Measurements from ENCODE around the gene MPRIP. TPM values are rescaled to one million over a fixed set of nuclear protein-coding genes. Genes with fewer than 3 reads are reported as not detected.
"Not testable (repeated sequence)": the region's sequence is repeated elsewhere in the genome, so short reads cannot be mapped to it uniquely, and the experiment has no call there.

Gene MPRIP
- total RNA-seq, 1 donor from 2014 or later, result 293 TPM

DNA sequence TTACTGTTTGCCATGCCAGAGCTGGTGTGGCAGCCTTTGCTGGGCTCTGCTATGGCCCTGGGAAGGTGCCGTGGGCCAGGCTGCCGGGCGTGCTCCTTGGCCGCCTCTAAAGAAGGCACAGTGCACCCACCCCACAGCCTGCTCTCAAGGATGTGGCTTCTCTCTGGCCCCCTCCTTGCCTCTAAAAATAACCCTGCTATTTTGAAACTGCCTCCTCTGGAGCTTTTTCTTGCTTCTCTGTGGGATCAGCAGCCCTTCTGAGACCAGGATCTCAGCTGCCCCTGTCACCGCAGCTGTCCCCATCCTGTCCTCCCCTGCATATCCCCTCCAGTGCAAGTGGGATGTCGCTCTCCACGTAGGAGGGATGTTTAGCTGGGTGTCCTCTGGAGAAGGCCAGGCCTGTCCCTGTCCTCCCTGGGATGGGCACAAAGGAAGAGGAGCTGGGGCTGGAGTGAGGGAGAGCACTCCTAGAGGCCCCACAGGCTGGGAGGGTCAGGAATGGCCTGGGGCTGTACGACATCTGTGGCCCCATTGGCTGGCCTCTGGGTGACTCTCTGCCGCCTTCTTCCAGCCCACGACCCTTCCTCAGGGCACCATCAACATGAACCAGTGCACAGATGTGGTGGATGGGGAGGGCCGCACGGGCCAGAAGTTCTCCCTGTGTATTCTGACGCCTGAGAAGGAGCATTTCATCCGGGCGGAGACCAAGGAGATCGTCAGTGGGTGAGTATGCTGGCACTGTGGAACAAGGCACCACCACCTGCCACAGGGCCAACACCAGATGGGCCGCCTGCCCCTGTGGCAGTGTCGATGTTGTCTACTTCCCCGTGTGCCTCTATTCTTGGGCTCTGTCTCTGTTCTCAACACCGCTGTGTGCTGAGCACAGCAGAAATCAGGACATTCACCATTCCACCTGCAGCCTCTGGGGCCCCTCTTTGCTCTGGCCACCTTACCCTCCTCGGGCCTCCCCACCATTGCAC, 84.2 kb downstream of the MPRIP start:
- DNase-seq (ENCODE audit: low spot score), result no peak

- no peak for DNase-seq (ENCODE audit: low spot score)
Observed at GRCh38 chr17:17127156-17127555, 84.9 kb downstream of the MPRIP start.

DNA sequence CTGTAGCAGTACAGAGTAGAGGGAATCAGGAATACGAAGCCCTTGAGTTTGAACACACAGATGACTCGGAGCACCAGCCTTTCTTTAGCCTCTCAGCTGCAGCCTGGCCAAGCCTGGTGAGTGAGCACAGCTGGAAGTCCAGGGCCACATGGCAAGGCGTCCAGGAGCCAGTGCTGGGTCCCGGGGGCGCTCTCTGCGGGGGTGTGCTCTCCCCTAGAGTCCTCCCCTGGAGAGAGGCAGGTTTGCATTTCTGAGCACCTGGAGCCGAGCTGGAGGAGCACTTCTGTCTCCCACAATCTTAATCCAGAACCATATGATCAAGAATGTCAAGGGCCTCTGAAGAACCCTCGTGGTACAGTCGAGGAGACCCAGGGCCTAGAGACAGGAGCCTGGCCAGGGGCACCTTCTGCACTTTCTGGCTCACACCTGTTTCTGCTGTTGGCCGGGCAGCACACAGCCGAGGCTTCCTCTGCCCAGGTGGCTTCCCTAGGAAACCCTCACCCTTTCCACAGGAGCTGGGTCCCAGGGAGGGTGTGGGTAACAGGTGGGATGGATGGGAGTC, 85.6 kb downstream of the MPRIP start:
- DNase-seq (ENCODE audit: low spot score), result no peak

- DNase-seq (ENCODE audit: low spot score), result no peak
Observed at GRCh38 chr17:17128476-17129075, 86.3 kb downstream of the MPRIP start.

GRCh38 chr17:17129466-17129865, 87.2 kb downstream of the MPRIP start:
- no peak for DNase-seq (ENCODE audit: low spot score)

- DNase-seq (ENCODE audit: low spot score), result no peak
Observed at GRCh38 chr17:17130077-17130844, 88.0 kb downstream of the MPRIP start.

- DNase-seq (ENCODE audit: low spot score), result no peak
Observed at GRCh38 chr17:17131839-17132238, 89.6 kb downstream of the MPRIP start.

GRCh38 chr17:17132746-17133145, 90.5 kb downstream of the MPRIP start:
- DNase-seq (ENCODE audit: low spot score), result no peak

- no peak for DNase-seq (ENCODE audit: low spot score)
Observed at GRCh38 chr17:17134051-17134956, 92.0 kb downstream of the MPRIP start.

DNA sequence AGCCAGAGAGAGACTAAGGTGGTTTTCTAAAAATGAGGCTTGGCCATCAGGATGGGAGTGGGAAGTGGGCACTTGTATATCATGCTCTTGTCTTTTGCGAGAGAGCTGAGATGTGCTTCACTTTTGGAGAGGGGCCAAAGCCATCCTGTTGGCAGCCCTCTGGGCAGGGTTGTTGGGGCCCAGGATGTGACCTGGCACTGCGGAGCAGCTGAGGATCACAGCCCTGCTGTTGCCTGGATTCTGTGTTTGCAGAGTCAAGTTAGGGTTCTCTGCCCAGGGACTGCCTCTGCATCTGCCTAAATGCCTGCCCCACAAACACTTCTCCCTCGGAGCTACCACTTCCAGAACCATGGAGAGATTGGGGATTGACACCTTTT, 92.7 kb downstream of the MPRIP start:
- DNase-seq (ENCODE audit: low spot score), result no peak

DNA sequence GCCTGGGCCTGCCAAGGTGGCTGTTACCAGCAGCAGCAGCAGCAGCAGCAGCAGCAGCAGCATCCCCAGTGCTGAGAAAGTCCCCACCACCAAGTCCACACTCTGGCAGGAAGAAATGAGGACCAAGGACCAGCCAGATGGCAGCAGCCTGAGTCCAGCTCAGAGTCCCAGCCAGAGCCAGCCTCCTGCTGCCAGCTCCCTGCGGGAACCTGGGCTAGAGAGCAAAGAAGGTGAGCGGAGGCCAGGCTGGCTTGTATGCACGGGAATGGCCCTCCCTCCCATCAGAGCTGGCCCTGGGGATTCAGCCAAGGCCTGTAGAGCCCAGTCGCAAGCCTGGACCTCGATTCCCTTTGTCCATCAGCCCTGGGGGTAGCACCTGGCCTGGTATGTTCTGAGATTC, 94.0 kb downstream of the MPRIP start:
- not testable (repeated sequence) for DNase-seq (ENCODE audit: low spot score)

- no peak for DNase-seq (ENCODE audit: low spot score)
Observed at GRCh38 chr17:17137731-17138585, 95.7 kb downstream of the MPRIP start.

DNA sequence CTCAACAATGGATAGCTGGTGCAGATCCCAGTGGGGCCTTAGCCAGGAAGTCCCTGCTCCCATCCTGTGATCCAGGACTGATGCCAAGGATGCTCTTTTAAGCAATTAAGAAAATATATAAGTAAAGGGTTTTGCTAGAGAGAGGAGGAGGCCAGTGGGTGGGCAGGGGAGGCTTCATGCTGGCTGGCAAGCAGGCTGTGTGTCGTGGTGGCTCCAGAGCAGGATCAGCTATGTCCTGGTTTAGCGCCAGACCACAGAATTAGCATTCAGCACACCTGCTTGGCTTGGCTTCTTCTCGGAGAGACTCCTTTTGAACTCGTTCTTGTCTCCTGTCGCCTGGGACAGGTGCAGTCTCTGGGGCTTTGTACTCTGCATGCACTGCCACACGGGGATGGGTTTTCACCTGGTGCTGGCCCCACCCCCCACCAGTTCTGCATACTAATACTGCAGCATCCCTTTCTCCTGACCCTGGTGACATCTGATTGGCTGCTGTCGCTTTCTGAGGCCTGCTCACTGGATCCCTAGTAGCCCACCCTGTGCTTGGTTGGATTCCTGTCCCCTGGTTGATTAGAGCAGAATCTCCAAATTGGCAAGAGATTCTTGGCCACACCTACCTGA, 97.8 kb downstream of the MPRIP start:
- DNase-seq (ENCODE audit: low spot score), result no peak

DNA sequence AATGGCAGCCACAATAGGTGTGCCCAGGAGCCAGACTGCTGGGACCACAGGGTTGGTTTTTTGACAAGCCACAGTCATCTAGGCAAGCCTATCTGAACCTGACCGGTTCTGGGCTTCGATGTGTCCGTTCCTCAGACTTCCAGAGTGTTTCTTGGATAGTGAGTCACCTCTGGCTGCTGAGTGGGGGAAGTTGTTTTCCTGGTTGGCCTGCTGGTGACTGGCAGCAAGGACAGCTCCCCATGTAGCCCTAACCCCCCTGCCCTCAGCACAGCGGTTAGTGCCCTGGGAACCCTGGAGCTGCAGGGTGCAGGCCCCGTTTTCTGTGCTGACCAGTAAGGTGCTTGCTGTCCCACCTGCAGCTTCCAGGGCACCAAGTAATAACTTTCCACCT, 98.3 kb downstream of the MPRIP start:
- no peak for DNase-seq (ENCODE audit: low spot score)

DNA sequence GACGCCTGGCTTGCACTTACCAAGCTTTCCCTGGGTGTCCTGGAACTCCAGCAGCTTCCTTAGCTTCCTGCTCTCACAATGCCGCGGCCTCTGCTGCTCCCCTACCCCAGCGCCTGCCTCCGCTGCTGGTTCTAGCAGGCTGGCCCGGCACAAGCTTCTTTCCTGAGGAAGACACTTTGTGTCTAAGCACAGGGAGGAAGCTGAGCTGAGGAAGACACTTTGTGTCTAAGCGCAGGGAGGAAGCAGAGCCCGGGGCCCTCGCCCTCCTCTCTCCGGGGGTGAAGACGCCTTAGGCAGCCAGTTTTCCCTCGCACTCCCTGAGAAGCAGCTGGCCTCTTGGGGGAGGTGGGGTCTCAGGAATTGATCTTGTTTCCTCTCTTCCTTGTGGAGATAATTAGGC, 99.0 kb downstream of the MPRIP start:
- no peak for DNase-seq (ENCODE audit: low spot score)

- no peak for DNase-seq (ENCODE audit: low spot score)
Observed at GRCh38 chr17:17141860-17142552, 99.7 kb downstream of the MPRIP start.

DNA sequence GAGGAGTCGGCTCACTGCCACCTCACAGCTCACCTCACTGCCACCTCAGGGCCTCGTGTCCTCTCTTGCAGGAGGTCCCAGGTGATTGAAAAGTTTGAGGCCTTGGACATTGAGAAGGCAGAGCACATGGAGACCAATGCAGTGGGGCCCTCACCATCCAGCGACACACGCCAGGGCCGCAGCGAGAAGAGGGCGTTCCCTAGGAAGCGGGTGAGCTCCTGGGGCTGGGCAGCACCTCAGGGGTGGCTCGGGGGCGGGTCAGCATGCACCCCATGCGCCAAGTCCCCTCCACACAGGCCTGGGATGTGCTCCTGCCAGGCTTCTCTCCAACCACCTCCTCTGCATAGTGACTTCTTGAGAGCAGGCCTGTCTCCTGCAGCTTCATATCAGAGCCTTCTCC, 100.3 kb downstream of the MPRIP start:
- no peak for DNase-seq (ENCODE audit: low spot score)

- no peak for DNase-seq (ENCODE audit: low spot score)
Observed at GRCh38 chr17:17143501-17143900, 101.2 kb downstream of the MPRIP start.

DNA sequence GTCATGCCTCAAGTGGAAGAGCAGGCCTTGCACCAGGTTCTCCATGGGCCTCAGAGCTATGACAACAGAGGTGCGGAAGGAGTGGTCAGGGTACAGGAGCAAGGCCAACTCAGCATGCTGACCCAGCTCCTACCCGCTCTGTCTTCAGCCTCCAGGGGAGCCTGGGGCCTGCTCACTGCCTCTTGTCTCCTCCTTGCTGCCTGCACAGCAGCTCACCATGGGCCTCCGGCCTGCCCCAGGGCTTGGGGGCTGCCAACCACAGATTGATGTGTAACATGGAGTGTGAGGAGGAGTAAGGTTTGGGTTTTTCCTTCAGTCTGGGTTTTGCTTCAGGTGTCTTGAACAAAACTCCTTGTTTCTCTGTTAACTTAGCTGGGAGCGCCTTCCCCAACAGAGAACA, 101.8 kb downstream of the MPRIP start:
- DNase-seq (ENCODE audit: low spot score), result no peak

Measured in mesenteric fat pad (tissue), 1 donor.